ENCODE data around the gene ALLC.

GRCh38 chr2:3617198-3617890, 40.7 kb upstream of the ALLC start:
- no peak for TF ChIP-seq POLR2A (IDR thresholded peaks at IDR 0.05)
- no peak for TF ChIP-seq CTCF (IDR thresholded peaks at IDR 0.05 in 4 of 5, conservative IDR thresholded peaks at IDR 0.05 in 1 of 5)

Measured in gastrocnemius medialis (tissue), 4 donors.